Measurements from ENCODE around the gene KLHDC4. TPM values are rescaled to one million over a fixed set of nuclear protein-coding genes. Genes with fewer than 3 reads are reported as not detected.

KLHDC4 gene
- total RNA-seq, 1 experiment from 2014 or later = 50.7 TPM

DNA sequence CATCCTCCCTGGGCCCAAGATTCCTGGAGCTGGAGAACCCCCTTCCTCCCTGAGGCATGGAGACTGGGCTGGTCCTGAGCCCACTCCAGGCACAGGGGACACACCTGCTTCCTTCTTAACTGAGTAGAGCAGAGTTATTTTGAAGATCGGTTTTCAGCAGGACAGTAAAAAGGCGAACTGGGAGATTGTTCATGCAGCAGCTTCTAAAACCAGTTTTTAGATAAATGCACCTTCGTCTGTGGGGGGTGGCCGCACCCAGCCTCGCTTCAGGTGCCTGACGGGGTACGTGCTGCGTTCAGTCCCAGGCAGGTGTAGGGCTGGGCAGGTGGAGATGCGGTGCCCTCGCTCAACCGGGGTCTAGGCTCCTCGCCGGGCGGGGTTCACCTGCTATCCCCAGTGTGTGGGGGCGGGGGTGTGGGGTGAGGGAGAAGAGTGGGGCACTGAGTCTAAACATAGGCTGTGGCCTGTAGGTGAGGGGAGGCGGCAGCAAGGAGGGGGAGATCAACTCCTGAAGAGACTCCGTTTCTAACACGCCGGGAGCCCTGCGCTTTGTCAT, 94.0 kb downstream of the KLHDC4 start:
- intact Hi-C loops (cut with micrococcal nuclease; ENCODE audit: unreplicated experiment) = no loop called here
- in situ Hi-C loops (cut with HindIII; ENCODE audit: low pct_unique_long_range_greater_than_20kb, low sequenced_read_pairs) = no loop called here
- Histone ChIP-seq H3K27me3 (ENCODE audit: control insufficient read depth, insufficient read depth, low read length) (no peaks in the 10 kb centered on the region), H3K36me3 (ENCODE audit: control insufficient read depth, insufficient read depth, low read length) (no peaks in the 10 kb centered on the region), H3K27ac (ENCODE audit: low read length) (no peak overlapping the region), H3K4me1 (ENCODE audit: control insufficient read depth, insufficient read depth, low read length) (no peaks in the 10 kb centered on the region), H3K9me3 (ENCODE audit: control insufficient read depth, insufficient read depth, low read depth, low read length) (no peaks in the 10 kb centered on the region), H3K4me3 (ENCODE audit: low read depth in 2 of 2, low read length in 2 of 2) (no peak overlapping the region)
- CTCF ChIA-PET = no interaction called here
- TF ChIP-seq SIN3A (IDR thresholded peaks at IDR 0.05; ENCODE audit: borderline replicate concordance, insufficient read depth, low read depth, low read length) = no peak
- TF ChIP-seq, protein P1, sequence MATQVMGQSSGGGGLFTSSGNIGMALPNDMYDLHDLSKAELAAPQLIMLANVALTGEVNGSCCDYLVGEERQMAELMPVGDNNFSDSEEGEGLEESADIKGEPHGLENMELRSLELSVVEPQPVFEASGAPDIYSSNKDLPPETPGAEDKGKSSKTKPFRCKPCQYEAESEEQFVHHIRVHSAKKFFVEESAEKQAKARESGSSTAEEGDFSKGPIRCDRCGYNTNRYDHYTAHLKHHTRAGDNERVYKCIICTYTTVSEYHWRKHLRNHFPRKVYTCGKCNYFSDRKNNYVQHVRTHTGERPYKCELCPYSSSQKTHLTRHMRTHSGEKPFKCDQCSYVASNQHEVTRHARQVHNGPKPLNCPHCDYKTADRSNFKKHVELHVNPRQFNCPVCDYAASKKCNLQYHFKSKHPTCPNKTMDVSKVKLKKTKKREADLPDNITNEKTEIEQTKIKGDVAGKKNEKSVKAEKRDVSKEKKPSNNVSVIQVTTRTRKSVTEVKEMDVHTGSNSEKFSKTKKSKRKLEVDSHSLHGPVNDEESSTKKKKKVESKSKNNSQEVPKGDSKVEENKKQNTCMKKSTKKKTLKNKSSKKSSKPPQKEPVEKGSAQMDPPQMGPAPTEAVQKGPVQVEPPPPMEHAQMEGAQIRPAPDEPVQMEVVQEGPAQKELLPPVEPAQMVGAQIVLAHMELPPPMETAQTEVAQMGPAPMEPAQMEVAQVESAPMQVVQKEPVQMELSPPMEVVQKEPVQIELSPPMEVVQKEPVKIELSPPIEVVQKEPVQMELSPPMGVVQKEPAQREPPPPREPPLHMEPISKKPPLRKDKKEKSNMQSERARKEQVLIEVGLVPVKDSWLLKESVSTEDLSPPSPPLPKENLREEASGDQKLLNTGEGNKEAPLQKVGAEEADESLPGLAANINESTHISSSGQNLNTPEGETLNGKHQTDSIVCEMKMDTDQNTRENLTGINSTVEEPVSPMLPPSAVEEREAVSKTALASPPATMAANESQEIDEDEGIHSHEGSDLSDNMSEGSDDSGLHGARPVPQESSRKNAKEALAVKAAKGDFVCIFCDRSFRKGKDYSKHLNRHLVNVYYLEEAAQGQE (IDR thresholded peaks at IDR 0.05; ENCODE audit: insufficient read depth in 1 of 2, low read depth in 2 of 2, low read length in 1 of 2) = no peak
- TF ChIP-seq, protein P2, sequence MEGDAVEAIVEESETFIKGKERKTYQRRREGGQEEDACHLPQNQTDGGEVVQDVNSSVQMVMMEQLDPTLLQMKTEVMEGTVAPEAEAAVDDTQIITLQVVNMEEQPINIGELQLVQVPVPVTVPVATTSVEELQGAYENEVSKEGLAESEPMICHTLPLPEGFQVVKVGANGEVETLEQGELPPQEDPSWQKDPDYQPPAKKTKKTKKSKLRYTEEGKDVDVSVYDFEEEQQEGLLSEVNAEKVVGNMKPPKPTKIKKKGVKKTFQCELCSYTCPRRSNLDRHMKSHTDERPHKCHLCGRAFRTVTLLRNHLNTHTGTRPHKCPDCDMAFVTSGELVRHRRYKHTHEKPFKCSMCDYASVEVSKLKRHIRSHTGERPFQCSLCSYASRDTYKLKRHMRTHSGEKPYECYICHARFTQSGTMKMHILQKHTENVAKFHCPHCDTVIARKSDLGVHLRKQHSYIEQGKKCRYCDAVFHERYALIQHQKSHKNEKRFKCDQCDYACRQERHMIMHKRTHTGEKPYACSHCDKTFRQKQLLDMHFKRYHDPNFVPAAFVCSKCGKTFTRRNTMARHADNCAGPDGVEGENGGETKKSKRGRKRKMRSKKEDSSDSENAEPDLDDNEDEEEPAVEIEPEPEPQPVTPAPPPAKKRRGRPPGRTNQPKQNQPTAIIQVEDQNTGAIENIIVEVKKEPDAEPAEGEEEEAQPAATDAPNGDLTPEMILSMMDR (IDR thresholded peaks at IDR 0.05) = no peak
- no peak for TF ChIP-seq POLR2AphosphoS5 (IDR thresholded peaks at IDR 0.05; ENCODE audit: low read depth, low read length)
- no peak for TF ChIP-seq TCF7L2 (IDR thresholded peaks at IDR 0.05; ENCODE audit: low read depth, low read length)
- POLR2A ChIA-PET = no interaction called here
- DNase-seq (ENCODE audit: low read depth, low spot score) (no peak), ATAC-seq (no peak)
- BruUV-seq (replicated peaks) = no TSS peak

DNA sequence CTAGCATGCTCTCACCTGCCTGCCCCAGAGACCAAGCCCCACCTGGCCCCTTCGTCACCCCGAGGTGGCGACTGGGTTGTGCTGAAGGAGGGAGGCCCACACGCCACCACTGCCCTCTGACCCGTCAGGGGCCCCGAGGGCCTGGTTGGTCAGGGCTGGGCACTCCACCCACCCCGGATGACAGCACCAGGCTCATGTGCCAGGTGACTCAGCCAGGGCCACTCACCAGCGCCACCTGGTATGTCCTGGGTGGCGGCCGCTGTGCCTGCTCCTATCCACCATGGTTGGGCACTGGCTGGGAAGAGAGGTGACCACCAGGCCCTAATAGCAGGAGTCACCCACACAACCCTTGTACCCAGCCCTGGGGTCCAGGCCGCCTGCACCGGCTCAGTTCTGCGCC, 94.6 kb downstream of the KLHDC4 start:
- in situ Hi-C loops (cut with HindIII; ENCODE audit: low pct_unique_long_range_greater_than_20kb, low sequenced_read_pairs) = no loop called here
- no peak overlapping the region for H3K4me3 ChIP-seq (ENCODE audit: low read depth in 2 of 2, low read length in 2 of 2)
- H3K27ac ChIP-seq (ENCODE audit: low read length) = no peak overlapping the region
- no peak for DNase-seq (ENCODE audit: low read depth, low spot score)
- TF ChIP-seq SIN3A (IDR thresholded peaks at IDR 0.05; ENCODE audit: borderline replicate concordance, insufficient read depth, low read depth, low read length) (no peak), POLR2AphosphoS5 (IDR thresholded peaks at IDR 0.05; ENCODE audit: low read depth, low read length) (no peak), TCF7L2 (IDR thresholded peaks at IDR 0.05; ENCODE audit: low read depth, low read length) (no peak)
- TF ChIP-seq, protein P2 (IDR thresholded peaks at IDR 0.05) = no peak
- TF ChIP-seq, protein P1 (IDR thresholded peaks at IDR 0.05; ENCODE audit: insufficient read depth in 1 of 2, low read depth in 2 of 2, low read length in 1 of 2) = no peak
- H3K9me3 ChIP-seq (ENCODE audit: control insufficient read depth, insufficient read depth, low read depth, low read length) = no peaks in the 10 kb centered on the region
- POLR2A ChIA-PET = no interaction called here
- intact Hi-C loops (cut with micrococcal nuclease; ENCODE audit: unreplicated experiment) = no loop called here
- H3K4me1 ChIP-seq (ENCODE audit: control insufficient read depth, insufficient read depth, low read length) = no peaks in the 10 kb centered on the region
- H3K36me3 ChIP-seq (ENCODE audit: control insufficient read depth, insufficient read depth, low read length) = no peaks in the 10 kb centered on the region
- ATAC-seq = no peak; the same call in 1 of the 2 replicates
- CTCF ChIA-PET = no interaction called here
- no TSS peak for BruUV-seq (replicated peaks)
- no peaks in the 10 kb centered on the region for H3K27me3 ChIP-seq (ENCODE audit: control insufficient read depth, insufficient read depth, low read length)
